Hepatocyte (in vitro differentiated cells): Measurements from ENCODE around the gene ATP7B.

Source experiments
- EZH2 ChIP-seq: fragments of 200-600 bp; sonication (generic); IDR thresholded peaks from 2 replicates; pipeline ENCODE4 v1.6.1; 2016; ENCODE audit warnings: antibody characterized with exemption, mild to moderate bottlenecking, borderline replicate concordance
- TF ChIP-seq, protein P1 (sequence below): fragments of 200-600 bp; sonication (generic); IDR thresholded peaks from 2 replicates; pipeline ENCODE4 v1.5.1; 2016; ENCODE audit warnings: antibody characterized with exemption, mild to moderate bottlenecking; ENCODE audit not compliant: poor library complexity

DNA sequence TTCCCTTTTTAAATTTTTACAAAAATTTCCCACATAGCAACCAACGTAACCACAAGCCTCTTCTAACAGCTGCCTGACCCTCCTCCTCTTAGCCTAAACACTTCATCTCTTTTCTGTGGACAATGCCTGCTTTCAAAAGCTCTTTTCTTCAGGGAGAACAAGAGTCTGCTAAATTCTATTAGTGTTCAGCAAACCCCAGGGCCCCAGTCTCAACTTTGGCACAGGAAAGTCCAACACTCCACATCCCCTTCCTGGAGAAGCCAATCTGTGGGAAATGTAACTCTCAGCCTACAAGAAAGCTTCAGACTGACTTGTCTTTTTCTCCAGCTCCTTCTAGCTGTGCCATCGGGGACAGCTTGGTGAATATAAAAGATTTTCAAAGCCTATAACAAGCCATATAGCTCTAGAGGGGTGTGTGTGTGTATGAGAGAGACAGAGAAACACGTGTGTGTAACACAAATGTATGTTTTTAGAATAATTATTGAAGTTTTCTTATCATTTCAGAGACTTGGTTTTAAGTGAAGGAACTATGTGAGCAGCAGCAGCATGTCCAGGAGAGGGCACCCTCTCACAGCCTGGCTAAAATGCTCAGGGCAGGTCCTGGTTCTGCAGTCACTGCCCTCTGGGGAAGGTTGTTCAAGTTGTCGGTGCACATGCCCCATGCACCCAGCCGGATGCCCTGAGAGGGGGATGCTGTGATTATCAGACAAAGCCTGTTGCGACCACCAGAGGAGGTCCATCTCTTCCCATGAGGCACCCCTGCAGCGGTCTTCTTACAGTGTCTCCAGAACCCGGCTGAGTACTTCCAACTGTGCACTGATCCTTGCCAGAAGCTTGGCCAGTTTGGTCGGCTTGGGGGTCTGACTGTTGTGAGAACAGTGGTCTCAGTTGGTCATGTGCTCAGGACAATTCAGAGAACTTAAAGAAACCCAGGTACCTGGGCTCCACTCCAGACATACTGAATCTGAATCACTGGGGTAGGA lies 115.1 kb downstream of the ATP7B start:
- no peak for TF ChIP-seq EZH2
- TF ChIP-seq, protein P1, sequence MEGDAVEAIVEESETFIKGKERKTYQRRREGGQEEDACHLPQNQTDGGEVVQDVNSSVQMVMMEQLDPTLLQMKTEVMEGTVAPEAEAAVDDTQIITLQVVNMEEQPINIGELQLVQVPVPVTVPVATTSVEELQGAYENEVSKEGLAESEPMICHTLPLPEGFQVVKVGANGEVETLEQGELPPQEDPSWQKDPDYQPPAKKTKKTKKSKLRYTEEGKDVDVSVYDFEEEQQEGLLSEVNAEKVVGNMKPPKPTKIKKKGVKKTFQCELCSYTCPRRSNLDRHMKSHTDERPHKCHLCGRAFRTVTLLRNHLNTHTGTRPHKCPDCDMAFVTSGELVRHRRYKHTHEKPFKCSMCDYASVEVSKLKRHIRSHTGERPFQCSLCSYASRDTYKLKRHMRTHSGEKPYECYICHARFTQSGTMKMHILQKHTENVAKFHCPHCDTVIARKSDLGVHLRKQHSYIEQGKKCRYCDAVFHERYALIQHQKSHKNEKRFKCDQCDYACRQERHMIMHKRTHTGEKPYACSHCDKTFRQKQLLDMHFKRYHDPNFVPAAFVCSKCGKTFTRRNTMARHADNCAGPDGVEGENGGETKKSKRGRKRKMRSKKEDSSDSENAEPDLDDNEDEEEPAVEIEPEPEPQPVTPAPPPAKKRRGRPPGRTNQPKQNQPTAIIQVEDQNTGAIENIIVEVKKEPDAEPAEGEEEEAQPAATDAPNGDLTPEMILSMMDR, result peak; percentile 77
